Embryonic facial prominence (tissue), 1 donor: ENCODE measurements around the gene IDUA.

ENCODE experiments used
- DNase-seq: peaks from one replicate; pipeline ENCODE4 v3.0.0-alpha.2; 2016; ENCODE audit errors: extremely low spot score

The IDUA gene

DNA sequence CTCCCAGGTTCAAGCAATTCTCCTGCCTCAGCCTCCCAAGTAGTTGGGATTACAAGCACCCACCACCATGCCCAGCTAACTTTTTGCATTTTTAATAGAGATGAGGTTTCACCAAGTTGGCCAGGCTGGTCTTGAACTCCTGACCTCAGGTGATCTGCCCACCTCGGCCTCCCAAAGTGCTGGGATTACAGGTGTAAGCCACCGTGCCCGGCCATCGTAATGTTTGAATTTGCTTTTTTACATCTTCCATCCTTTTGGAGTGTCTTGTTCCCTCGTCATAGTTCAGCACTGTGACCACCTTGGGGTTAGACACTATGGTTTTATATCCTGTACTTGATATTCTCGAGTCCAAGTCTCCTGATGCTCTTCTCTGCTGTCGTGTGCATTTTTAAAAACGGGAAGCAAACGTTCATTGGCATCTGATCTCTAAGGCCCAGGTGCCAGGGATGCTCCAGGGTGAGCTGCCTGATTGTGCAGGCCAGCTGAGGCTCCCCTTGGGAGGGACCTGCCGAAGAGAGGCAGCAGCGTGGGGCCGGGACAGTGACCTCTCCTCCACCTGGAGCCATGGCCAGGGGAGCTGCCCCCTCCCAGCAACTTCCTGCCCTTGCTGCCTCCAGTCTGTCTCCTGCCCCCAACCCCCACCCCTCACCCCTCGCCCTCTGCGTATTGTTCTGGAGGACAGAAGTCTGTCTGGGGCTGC is 30.2 kb upstream of the IDUA start:
- DNase-seq = no peak

DNA sequence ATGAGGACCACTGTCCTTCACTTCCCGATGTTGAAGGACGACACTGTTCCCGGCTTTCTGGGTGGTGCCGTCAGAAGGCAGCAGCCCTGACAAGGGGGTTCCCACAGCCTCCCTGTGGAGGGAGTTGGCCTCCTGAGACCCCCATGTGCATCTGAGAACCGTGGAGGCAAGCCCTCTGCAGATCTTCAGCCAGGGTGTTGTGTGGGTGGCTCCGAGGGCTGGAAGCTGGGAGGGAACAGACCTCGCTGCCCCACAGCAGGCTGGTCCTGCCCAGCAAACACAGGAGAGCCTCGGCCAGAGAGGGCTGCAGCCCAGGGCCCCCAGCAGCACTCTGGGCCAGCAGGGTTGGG is 29.6 kb upstream of the IDUA start:
- DNase-seq = no peak

DNA sequence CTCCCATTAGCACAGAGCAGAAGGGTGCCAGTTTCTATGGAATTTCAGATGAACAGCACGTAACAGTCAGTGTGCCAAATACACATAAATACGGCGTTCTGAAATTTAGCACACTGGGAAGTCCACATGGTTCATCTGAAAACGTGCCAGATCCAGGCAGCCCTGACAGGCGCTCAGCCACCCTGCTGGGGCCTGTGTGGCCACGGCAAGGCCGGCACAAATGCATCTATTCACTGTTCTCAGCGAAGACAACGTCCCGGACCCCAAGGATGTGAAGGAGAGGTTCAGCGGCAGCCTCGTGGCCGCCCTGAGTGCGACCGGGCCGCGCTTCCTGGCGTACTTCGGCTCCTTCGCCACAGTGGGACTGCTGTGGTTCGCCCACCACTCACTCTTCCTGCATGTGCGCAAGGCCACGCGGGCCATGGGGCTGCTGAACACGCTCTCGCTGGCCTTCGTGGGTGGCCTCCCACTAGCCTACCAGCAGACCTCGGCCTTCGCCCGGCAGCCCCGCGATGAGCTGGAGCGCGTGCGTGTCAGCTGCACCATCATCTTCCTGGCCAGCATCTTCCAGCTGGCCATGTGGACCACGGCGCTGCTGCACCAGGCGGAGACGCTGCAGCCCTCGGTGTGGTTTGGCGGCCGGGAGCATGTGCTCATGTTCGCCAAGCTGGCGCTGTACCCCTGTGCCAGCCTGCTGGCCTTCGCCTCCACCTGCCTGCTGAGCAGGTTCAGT is 29.1 kb upstream of the IDUA start:
- no peak for DNase-seq

GRCh38 chr4:958314-958665 is 28.6 kb upstream of the IDUA start:
- no peak for DNase-seq

GRCh38 chr4:958696-959337 is 28.0 kb upstream of the IDUA start:
- DNase-seq = no peak

DNA sequence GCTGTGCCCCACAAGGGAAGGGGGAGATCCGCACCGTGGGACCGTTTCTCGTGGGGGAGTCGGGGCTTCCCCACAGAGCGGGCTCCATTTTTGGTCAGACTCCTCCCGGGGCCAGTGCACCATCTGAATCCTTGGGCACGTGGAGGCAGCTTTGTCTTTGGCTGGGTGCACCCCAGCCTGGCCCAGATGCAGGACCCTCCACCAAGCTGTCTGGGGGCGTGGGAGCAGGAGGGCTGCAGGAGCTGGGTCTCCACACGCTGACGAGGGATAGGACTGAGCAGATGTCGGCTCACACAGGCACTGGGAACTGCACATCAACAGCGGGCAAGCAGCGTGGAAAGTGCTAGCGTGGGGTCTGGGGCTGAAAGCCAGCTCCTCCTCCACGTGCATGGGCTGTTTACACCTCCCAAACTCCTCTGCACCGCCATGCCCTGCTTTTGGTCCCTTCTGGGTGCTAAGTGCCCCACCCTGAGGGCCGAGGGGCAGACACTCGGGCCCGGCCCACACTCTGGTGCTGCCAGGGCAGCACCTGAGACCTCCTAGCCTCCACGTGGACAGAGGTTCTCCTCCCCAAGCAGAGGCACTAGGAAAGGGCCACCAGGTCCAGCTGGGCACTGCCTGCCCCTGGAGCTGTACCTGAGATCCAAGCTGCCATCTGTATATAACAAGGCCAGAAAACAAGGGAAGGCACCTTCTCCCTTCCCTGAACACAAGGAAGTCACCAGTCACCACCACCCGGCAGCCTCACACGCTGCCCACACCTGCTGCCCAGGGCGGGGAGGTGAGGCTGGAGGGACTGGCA is 27.3 kb upstream of the IDUA start:
- DNase-seq = no peak

GRCh38 chr4:960140-960635 is 26.7 kb upstream of the IDUA start:
- DNase-seq = no peak

GRCh38 chr4:960636-961350 is 26.1 kb upstream of the IDUA start:
- no peak for DNase-seq

- no peak for DNase-seq
Observed at GRCh38 chr4:961351-962230, 25.3 kb upstream of the IDUA start.

GRCh38 chr4:962231-963208 is 24.3 kb upstream of the IDUA start:
- no peak for DNase-seq

DNA sequence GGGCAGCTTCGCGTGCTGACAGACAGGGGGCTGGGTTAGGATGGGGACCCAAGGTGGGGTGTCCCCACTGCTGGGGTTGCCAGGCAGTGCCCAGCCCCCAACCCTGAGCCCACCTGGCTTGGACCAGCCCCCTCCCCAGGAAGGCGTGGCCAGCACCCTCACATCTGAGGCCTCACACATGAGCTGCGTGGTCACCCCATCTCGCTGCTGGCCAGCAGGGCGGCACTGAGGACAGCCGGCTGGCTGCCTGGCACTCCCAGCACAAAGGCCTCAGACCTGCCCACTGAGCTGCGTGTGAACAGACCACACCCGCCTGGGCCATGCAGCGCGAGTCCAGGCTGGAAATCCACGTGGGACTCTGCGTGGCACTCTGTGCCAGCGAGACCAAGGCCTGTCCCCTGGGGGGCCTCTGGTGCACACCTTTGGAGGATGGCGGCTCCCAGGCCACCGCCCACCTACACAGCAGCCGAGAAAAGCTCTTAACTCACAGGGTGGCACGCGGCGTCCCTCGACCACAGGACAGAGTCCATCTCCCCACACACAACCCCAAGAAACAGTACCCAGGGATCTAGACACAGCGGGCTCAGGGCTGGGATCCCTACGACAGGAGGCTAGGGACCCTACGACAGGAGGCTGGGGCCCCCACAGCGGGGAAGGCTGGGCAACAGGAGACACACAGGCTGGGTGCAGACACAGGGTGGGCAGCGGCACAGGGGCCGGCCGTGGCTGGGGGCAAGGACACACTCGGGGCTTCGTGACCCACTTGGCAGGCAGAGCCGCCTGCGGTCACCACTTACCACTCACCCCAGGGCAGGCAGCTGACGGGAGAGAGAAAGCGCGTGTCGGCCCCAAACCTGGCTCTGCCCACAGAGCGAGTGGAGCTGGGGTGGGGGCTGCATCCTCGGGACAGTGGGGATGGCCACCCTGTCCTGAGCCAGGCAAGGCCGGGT is 23.3 kb upstream of the IDUA start:
- DNase-seq = no peak

- no peak for DNase-seq
Observed at GRCh38 chr4:964346-965025, 22.4 kb upstream of the IDUA start.

DNA sequence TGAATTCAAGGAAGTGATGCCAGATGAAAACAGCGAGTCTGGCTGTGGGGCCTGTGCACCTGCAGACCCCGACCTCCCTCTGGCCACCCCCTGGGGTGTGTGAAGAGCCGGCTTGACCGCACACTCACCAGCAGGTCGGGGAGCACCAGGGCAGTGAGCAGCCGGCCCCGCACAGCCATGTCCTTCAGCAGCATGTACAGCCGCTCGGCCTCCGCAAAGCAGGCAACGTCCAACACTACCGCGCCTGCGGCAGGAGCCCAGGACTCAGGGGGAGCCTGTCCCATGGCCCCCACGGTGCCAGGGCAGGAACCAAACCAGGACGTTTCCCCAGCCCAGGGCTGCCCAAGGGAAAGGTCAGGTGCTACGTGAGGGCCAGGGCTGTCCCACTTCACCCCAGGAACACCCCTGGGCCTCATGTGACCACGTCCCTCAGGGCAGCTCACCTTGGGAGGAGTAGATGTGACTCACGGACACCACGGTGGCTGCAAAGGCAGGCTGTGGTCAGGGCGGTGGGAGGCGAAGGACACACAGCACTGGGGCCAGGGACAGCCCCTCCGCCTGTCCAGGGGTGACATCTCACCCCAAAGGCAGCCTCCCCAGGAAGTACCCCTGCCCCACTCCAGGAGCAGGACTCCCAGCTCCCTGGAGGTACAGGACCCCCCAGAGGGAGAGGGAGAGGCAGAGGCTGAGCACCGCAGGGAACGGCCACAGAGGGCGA is 21.6 kb upstream of the IDUA start:
- no peak for DNase-seq

DNA sequence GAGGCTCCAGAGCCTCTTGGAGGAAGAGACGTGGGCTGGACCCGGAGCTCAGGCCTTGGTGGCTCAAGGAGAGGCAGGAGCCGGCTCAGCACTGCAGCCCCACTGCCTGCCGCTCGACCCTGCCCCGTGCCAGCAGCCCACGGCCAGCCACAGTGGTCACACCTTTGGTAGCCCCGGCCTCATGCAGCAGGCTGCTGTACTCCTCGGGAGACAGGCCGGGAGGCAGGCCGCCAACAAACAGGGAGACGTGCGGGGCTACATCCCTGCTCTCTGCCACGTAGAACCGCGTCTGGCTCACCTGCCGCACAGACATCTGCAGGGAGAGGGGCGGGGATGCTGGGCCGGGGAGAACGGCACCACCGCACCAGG is 21.1 kb upstream of the IDUA start:
- DNase-seq = no peak

DNA sequence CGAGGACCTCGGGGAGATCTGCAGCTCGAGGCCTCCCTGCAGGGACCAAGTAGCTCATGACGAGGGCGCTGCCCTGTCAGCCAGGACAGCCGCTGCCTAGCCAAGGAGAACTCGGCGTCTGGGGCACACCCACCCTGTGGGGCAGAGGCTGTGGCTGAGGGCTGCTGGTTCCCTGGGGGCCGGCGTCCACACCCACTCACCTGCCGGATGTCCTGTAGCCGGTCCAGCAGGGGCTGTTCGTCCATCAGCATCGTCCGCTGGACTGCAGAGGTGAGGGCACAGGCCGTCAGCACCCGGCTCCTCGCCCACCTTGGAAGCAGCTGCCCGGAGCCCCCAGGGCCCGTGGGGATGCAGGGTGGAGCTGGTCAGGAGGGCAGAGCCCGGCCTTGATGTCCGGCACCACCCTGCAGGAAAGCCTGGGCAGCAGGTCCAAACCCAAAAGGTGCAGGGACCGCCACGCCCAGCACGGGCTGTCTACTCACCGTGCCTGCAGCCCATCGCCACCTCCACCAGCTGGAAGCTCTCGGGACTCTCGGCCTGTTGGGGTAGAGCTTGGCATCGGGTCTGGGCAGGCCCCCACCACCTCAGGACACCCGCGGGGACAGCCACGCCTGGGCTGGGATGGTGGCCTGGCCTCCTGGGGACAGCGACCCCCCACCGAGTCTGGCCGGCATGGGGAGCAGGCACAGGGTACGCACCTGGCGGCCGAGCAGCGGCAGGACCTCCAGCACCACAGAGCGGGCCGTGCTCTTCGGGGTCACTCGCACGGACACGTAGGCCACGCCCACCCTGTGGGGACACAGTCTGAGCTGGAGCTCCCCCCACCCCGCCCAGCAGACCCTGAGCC is 20.4 kb upstream of the IDUA start:
- no peak for DNase-seq
